HG03064 (cell line): Measurements from ENCODE around the gene DGCR6L.
"Not testable (repeated sequence)": the region's sequence is repeated elsewhere in the genome, so short reads cannot be mapped to it uniquely, and the experiment has no call there.

Experiments used
- ATAC-seq: cut with Tn5 transposase; IDR thresholded peaks from one replicate; pipeline ENCODE4 v1.9.1; 2021; ENCODE audit warnings: low read depth; ENCODE audit not compliant: unreplicated experiment

Gene DGCR6L

DNA sequence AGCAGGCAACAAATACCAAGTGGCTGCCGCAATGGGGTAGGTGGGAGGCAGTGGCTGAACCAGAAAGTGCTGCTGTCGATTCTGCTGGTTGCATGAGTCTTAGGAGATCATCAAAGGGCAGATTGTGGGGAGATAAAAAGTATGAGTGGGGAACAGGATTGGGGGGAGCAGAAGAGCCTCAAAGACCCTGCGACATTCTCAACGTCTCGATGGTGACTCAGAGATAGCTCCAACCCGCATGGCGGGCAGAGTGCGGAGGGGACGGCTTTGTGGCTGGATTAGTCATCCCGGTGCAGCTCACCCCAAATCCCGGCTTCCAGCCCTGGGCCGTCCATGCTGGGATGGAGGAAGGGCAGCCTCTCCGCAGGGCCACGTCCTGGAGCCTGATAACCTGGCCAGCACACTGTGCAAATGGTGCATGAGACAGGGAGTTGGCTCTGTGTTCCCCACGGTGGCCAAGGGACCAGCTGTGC lies 40.2 kb downstream of the DGCR6L start:
- ATAC-seq, result no peak

DNA sequence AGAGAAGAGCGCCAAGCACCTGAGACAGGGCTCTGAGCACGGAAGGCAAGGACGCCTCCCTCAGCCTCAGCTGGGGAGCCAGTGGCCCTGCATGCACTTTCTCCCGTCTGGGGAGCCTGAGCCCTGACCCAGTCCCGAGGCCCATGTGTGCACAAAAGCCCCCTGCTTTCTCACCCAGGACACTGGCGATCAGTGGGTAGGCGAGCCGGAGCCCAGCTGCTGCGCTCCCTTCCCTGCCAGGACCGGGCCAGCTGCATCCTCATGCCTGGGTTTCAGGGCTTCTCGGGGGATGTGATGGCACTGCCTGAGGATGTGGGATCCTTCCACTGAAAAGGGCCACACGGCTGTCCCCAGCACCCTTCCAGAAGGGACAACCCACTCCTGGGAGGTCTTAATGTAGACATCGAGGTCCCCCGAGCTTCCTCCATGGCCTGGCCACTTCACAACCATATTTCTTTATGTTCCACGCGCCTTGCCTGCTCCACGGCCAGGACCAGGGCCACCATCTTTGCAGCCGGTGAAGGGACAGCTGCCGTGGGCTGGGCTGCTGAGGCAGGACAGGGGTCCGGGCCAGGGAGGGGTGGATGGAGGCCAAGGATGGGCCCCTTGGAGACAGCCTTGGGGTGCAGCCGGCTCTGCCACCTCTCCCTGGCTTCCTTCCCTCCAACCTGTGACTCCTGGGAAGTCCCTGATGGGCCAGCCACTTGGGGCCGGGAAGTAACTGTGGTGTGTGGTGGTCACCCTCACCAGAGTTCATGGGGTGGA lies 41.0 kb downstream of the DGCR6L start:
- ATAC-seq, result not testable (repeated sequence)

DNA sequence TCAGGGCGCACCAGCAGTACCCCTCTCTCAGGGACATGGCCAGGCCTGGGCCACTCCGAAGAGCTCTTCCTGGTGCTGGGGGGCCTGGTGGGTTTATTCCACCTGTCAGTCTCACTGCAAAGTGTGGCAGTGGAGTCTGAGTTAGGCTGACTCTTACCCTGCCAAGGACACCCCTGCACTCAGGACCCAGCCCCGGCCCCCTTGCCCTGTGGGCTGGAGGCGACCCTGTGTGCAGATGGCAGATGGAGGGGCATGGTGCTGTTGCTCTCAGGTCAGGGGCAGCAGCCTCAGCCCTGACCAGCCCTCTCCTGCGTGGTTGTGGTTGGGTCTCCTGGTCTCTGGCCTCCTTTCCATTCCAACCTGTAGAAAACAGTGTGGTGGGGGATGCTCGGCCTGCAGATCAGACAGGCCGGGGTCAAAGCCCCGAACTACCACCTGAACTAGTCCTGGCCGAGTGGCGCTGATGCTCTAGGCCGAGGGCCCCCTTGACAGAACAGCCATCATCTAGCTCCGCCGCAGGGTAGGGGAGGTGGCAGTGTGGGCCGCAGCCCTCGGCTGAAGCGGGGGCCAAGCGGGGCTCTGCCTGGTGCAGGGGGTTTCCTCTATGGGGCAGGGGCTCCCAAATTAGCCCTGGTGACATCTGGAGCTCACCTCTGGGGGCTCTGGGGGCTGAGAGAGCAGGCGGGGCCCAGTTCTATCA lies 41.8 kb downstream of the DGCR6L start:
- not testable (repeated sequence) for ATAC-seq

DNA sequence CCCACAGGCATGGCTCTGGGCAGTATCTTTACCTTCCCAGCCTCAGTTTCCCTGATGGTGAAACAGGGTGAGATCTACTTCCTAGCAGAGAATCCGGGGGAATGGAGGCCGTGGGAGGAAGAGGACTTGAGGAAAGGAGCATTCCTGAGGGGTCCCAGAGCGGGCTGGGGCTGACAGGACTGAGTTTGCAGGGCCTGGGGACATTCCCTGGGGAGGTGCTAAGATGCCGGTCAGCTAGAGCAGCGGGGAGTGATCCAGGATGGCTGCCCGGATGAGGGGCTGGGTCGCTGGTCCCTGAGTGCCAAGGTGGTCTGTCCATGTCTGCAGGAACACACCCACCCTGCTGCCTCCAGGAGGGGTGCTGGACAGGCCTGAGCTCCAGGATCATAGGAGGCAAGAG lies 43.4 kb downstream of the DGCR6L start:
- ATAC-seq, result no peak

DNA sequence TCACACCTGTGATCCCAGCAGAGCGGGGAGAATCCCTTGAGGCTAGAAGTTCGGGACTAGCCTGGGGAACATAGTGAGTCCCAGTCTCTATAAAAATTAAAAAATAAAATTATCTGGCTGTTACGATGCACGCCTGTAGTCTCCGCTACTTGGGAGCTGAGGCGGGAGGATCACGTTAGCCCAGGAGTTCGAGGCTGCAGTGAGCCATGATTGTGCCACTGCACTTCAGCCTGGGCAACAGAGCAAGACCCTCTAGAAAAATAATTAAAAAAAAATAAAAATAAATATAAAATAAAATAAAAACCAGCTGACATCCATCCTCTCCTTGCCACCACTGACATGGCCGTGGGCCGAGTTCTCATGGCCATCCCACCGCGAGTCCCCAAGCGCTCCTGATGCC lies 44.0 kb downstream of the DGCR6L start:
- no peak for ATAC-seq

DNA sequence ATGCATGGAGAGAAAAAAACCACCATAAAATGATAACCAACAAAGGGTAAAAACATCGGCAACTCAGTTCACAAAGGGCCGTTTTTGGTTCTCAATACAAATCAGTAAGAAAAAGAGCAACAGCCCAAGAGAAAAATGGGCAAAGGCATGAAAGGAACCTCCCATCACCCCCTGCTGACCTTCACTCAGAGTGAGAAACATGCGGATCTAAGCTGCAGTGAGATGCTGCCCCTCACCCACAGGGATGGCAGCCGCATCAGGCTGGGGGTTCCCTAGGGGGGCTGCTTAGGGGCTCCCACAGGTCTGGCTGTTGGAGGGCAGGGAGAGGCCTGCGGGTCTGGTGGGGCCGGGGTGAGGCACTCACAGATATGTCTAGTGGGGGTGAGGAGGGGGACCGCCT lies 44.5 kb downstream of the DGCR6L start:
- not testable (repeated sequence) for ATAC-seq

DNA sequence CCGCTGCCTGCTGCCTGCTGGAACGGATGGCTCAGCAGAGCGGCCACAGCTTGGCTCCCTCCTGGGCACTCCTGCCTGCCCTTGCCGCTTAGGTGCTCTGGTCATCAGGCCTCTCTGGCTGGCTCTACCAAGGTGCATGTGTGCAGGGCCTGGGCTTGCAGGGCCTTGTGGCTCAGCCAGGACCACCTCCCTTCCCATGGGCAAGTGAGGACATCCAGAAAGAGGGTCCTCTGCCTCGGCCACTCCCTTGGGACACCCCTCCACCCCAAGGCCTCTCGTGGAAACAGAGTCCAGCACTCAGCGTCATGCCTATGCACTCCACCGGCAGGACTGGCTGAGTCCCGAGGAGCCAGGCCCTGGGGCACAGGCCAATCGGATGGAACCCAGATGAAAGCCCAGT lies 45.5 kb downstream of the DGCR6L start:
- not testable (repeated sequence) for ATAC-seq

DNA sequence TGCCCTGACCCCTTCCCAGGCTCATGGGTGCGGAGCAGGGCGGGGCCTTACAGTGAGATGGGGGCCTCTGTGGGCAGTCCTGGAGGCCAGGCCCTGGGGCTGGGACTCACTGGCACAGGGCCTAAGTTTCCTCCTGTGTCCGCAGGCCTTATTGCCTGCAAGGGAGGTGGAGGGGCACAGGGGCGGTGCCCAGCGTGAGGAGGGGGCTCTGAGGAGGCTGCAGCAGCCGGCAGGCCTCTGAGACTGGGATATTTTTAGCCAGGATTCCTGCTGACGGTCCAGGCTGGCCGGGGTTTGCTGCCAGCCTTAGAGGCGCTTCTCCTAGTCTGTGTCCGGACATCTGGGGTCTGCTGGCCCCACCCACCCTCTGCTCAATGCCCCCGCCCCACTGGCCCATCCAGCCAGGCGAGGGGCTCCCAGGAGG lies 46.1 kb downstream of the DGCR6L start:
- ATAC-seq, result no peak

DNA sequence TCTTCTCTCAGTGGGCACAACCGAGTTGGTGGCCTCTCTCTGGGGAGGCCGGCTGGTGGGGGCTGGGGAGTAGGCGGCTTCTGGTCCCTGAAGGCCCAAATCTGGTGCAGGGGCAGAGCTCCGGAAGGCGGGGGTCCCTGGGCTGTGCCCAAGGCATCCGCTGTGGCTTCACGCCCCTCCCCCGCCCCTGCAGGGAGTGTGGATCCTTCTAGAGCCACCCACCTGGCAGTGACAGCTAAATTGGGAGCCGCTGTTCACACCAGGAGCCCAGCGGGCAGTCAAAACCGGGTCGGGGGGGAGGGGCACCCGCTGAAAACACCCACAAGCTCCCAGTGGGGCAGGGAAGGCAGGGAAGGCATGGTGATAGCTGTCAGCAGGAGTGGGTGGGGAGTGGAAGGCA lies 47.2 kb downstream of the DGCR6L start:
- ATAC-seq, result no peak

DNA sequence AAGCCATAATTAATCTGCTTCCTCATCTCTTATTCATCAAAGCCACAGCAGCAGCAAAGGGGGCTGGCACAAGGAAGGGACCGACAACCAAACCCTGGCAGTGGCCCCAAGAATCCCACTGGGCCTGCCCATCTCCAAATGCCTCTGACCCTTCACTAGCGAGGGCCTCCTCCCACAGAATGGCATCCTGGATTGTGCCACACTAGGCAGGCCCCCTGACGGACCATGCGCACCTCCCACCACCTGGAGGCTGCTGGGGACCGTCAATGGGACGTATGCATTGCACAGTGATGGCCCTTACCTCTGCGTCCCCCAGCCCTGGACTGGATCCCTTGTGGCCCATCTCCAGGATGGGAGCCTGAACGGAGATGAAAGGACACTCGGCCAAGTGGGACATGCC lies 47.7 kb downstream of the DGCR6L start:
- no peak for ATAC-seq

DNA sequence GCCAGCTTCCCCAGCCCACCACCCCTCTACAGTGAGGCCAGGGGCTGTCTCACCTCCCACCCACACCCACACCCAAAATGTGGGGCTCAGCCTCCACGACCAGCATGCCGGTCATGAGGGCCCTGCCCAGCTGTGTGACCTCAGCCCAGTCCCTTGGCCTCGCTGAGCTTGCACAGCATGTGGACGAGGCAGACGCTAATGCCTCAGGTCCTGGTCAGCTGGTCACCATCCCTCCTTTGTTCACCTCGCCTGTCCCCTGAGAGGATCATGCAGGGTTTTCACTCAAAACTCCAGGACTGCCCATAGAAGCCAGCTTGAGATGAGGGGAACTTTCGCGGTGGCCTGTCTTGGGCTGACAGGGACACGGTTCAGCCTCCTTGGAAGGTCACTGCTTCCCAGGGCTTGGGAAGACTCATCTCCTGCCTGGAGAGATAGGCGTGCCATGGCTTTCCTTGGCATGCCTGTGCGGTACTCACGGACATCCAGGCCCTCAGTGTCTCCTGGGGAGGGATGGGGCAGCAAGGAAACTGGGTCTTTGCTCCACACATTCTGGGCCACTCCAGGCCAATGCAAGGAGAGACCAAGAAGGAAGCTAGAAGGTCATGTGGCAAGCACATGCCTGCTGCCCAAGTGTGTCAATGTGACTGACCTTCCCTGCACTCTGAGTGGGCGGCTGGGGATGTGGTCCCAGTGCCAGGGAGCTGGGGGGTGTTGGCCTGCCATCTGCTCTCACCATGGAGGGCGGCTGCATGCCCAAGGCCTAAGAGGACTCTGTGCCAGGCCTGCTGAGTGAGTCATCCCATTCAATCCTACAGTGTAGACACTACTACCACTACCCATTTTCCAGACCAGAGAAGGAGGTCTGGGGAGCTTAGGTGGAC lies 48.5 kb downstream of the DGCR6L start:
- ATAC-seq, result no peak

DNA sequence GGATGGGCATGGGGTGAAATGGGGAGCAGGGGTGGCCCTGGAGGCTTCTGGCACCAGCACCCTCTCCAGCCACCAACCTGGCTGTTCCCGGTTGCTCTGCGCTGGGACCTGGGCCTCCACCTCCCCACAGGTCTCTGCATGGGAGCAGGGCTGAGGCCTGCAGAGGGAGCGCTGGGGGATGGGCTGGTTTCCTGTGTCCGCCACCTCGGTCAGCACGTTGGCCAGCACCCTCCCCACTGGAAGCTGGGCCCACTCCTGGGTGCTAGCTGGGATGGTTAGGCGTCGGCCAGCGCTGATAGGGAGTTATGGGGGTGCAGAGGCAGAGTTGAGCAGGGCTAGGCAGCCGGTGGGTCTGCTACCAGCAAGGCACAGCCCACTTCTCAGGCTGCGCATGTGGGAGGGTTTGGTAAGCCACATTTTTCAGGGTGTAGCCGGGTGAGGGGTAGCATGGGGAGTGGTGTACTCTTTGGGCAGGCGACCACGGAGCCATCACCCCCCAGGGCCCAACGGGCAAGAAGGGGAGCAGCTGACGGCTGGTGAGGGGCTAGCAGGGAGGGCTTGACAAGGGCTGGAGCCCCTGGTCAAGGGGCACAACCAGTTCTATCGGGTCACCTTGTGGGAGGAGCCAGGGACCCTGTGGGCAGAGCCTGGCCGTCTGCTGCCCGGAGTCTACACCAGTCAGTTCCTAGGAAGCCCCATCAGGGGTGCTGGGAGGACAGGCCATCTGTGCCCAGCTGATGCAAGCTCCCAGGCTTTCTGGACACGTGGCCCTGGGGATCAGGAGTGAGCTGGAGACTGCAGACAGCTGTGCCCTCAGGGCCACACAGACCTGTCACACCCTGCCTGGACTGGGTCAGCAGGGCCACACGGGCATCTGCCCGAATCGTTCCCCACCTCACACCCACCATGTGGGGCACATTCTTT lies 49.4 kb downstream of the DGCR6L start:
- not testable (repeated sequence) for ATAC-seq

DNA sequence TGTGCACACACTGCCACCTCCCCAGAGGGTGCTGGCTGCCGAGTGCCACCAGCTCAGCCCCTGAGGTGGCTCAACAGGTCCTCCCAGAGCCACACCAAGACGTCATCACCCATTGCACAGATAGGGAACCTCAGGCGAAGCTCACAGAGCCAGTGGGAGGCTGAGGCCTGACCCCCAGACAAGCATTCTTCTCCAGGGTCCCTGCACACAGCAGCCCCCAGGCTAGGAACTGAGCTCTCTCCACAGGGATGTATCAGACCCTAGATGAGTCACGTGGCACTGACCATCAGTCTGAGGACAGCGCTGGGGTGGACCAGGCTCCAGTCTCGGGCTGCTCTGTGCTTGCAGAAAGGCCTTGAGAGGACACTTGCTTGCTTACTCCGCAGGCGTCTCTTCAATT lies 50.2 kb downstream of the DGCR6L start:
- ATAC-seq, result not testable (repeated sequence)

DNA sequence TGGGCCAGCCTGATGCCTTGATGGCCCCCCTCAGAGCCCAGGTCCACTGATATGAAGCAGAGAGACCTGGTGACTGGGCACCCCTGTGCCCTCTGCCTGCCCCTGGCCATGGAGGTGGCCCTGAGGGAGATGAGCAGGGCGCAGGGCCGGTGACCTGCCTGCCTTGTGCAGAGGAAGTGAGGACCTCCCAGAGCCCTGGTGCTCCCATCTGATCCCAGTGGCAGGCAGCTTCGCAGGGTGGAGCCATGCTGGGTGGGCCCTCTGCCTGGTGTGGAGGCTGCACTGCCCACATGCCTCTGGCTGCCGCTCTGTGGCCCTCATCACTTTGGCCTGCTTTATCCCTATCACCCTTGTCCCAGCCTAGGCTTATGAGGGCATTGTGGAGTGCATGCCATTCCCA lies 50.7 kb downstream of the DGCR6L start:
- not testable (repeated sequence) for ATAC-seq

DNA sequence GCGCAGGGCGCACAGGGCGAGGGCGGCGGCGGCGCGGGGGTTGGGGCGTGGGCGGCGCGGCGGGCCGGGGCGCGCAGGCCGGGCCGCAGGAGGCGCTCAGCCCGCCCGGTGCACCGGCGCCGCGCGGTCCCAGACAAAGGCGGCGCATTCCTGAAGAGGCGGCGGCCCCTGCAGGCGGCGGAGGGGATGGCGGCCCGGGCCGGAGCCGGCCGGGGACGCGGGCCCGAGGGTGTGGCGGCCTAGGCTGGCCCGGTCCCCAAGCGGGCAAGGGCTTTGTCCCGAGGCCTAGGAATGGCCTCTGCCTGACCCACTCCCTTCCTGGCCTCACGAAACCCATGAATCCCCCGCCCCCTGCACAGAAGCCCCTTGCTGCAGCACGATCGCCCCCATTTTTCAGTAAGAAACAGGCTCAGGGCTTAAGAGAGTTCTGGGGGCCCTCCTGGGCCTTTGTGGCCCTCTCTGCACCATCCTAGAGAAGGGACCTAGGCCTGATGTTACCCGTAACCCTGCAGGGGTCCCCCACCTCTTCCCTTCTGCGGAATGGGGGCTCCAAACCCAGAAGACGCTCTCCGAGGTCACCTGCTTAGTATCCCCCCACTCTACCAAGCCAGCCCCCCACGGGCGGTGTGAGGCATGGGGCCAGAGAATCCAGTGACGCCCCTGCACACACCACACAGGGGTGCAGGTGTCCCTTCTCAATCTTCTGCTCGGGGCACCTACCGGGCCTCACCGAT lies 51.4 kb downstream of the DGCR6L start, which contains the start of gene RTN4R:
Gene RTN4R, minus strand, starts transcription at position 40 of the 734 bp plus-strand sequence. CDS start 226 bp downstream, outside the sequence.
- no peak for ATAC-seq

DNA sequence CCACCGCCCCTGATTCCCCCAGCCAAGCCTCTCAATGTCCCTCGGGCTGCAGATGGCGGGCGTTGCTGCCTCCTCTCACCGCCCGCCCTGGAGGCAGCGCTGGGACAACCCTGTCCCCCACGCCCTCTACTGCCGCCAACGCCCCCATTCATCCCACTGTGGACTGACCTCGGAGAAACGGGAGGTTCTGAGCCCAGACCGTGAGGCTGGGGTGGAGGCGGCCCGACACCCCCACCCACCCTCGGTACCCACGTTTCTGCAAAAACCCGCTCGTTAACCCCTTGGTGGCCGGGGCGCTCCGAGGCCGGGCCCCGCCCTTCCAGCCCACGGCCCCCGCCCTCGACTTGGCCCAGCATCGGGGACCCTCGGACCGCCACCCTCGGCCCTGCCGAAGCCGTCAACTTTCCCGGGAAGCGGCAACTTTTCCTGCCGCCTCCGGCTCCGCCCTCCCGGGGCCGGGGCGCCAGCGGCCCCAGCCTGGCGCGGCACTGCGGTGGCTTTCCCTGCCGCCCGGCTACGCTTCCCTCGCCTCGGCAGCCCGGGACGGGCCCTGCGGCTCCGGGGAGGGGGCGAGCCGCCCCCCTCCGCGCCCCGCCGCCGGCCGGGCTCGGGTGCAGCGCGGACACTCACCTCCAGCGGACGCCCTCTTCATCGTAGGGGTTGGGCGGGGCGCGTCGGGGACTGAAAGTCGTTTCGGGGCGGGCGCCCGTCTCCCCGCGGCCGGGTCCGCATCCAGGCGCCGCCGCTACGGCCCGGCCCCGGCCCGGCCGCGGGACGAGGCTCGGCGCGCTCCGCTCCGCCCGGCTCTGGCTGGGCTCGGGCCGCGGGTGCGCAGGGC lies 52.2 kb downstream of the DGCR6L start:
- ATAC-seq, result no peak

DNA sequence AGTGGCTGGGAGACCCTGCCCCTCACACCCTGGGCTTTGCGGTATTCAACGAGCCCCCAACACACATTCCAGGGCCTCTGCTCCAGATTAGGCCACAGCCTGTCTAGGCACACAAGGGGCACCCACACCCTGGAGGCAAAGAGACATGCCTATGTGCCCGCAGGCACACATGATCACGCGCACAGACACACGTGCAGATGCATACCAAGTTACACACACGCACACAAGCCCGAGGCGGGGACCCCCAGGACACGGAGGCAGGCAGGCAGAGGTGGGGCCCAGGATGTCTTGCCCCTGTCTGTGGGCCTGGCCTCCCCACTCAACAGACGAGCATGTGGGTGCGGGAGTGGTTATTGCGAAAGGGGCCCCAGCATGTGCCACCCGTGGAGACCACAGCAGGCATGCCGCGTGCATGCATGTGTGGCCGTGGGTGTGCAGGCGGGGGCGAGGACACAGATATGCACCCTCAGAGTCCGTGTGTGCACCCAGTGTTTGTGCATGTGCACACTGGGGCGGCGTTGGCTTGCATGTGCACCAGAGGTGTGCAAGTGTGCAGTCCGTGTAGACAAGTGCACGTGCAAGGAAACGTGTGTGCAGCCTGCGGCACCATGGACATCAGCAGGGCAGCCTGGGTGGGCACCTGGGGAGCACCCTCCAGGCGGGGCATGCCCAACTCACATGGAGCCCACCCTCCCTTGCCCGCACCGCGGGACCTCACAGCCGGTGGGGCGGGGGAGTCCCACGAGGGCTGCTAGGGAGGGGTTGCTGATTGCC lies 53.0 kb downstream of the DGCR6L start:
- ATAC-seq, result not testable (repeated sequence)
